HEK293 (cell line): Measurements from ENCODE around the gene EFCAB9.

Source experiments
- CTCF ChIA-PET: fragments of 350-600 bp; formaldehyde crosslinking; extraction: SDS; loops from one replicate; lab custom pipeline; 2021; ENCODE audit warnings: antibody characterized with exemption; lab: Yijun Ruan, JAX
- POLR2A ChIA-PET: fragments of 300-600 bp; formaldehyde crosslinking; extraction: SDS; loops from one replicate; lab custom pipeline; 2020; ENCODE audit warnings: antibody characterized with exemption, inconsistent platforms; lab: Yijun Ruan, JAX
- H3K27ac ChIP-seq: fragments of 200-500 bp; sonication (Bioruptor generic); 2 replicates; pipeline ENCODE4 v1.5.1; 2014; ENCODE audit warnings: low read depth, low read length, control low read depth, inconsistent platforms; ENCODE audit errors: extremely low read depth
- H3K36me3 ChIP-seq, 2 experiments: fragments of 200-500 bp in 1 of 2; sonication (Bioruptor generic) in 1 of 2; 1 replicate in 1 of 2; 2 replicates in 1 of 2; pipeline ENCODE4 v1.5.1; 2014 to 2017; ENCODE audit warnings: inconsistent platforms in 2 of 2, low read length in 2 of 2; ENCODE audit not compliant: control insufficient read depth in 2 of 2, insufficient read depth in 1 of 2
- H3K4me1 ChIP-seq: fragments of 200-500 bp; sonication (Bioruptor generic); 2 replicates; pipeline ENCODE4 v1.5.1; 2014; ENCODE audit warnings: mild to moderate bottlenecking, low read length, inconsistent platforms; ENCODE audit not compliant: control insufficient read depth, insufficient read depth
- H3K4me3 ChIP-seq: 2 replicates; pipeline ENCODE4 v1.5.1; 2011; ENCODE audit warnings: low read depth, mild to moderate bottlenecking, control low read depth, low read length, moderate library complexity
- H3K9me3 ChIP-seq: fragments of 200-500 bp; sonication (Bioruptor generic); 2 replicates; pipeline ENCODE4 v1.5.1; 2014; ENCODE audit warnings: low read depth, low read length, inconsistent platforms; ENCODE audit not compliant: control insufficient read depth, insufficient read depth
- BCL11A ChIP-seq: fragments of 450-650 bp; formaldehyde crosslinking; IDR thresholded peaks from 2 replicates; pipeline ENCODE4 v1.5.1; 2016; ENCODE audit warnings: low read depth, missing biosample characterization, missing genetic modification characterization
- GLIS2 ChIP-seq: fragments of 450-650 bp; formaldehyde crosslinking; IDR thresholded peaks from 2 replicates; pipeline ENCODE4 v1.5.1; 2016; ENCODE audit warnings: missing biosample characterization, missing genetic modification characterization
- MEIS1 ChIP-seq: sonication (generic); formaldehyde crosslinking; IDR thresholded peaks from 2 replicates; pipeline ENCODE4 v1.8.1; 2022; ENCODE audit warnings: missing genetic modification reagents, mild to moderate bottlenecking, borderline replicate concordance
- REPIN1 ChIP-seq: fragments of 450-650 bp; formaldehyde crosslinking; IDR thresholded peaks from 2 replicates; pipeline ENCODE4 v1.5.1; 2017; ENCODE audit warnings: missing biosample characterization, missing genetic modification characterization, low read depth
- ZFP69B ChIP-seq: fragments of 450-650 bp; formaldehyde crosslinking; IDR thresholded peaks from 2 replicates; pipeline ENCODE4 v1.5.1; 2016; ENCODE audit warnings: missing biosample characterization, missing genetic modification characterization
- ZNF146 ChIP-seq: fragments of 450-650 bp; formaldehyde crosslinking; IDR thresholded peaks from 2 replicates; pipeline ENCODE4 v1.5.1; 2016; ENCODE audit warnings: missing biosample characterization, missing genetic modification characterization
- ZNF529 ChIP-seq: fragments of 450-650 bp; formaldehyde crosslinking; IDR thresholded peaks from 2 replicates; pipeline ENCODE4 v1.5.1; 2017; ENCODE audit warnings: missing genetic modification characterization, missing biosample characterization; ENCODE audit not compliant: insufficient replicate concordance
- ZNF660 ChIP-seq: fragments of 450-650 bp; IDR thresholded peaks from 2 replicates; pipeline ENCODE4 v1.5.1; 2018; ENCODE audit warnings: missing biosample characterization, mild to moderate bottlenecking, missing genetic modification characterization
- ZNF785 ChIP-seq: fragments of 450-650 bp; formaldehyde crosslinking; IDR thresholded peaks from 2 replicates; pipeline ENCODE4 v1.5.1; 2016; ENCODE audit warnings: missing biosample characterization, missing genetic modification characterization
- ZNF791 ChIP-seq: fragments of 450-650 bp; formaldehyde crosslinking; IDR thresholded peaks from 2 replicates; pipeline ENCODE4 v1.5.1; 2016; ENCODE audit warnings: missing biosample characterization, missing genetic modification characterization
- ZNF837 ChIP-seq: fragments of 450-650 bp; formaldehyde crosslinking; IDR thresholded peaks from 2 replicates; pipeline ENCODE4 v1.5.1; 2016; ENCODE audit warnings: missing biosample characterization, missing genetic modification characterization
- ZSCAN16 ChIP-seq: fragments of 450-650 bp; formaldehyde crosslinking; IDR thresholded peaks from 2 replicates; pipeline ENCODE4 v1.5.1; 2016; ENCODE audit warnings: missing biosample characterization, missing genetic modification characterization
- TF ChIP-seq, protein P1 (sequence below): fragments of 450-650 bp; formaldehyde crosslinking; IDR thresholded peaks from 2 replicates; pipeline ENCODE4 v1.5.1; 2016; ENCODE audit warnings: missing biosample characterization, missing genetic modification characterization
- TF ChIP-seq, protein P2 (sequence below): fragments of 450-650 bp; formaldehyde crosslinking; IDR thresholded peaks from 2 replicates; pipeline ENCODE4 v1.5.1; 2017; ENCODE audit warnings: missing biosample characterization, missing genetic modification characterization
- TF ChIP-seq, protein P3 (sequence below): fragments of 450-650 bp; formaldehyde crosslinking; IDR thresholded peaks from 2 replicates; pipeline ENCODE4 v1.5.1; 2016; ENCODE audit warnings: missing biosample characterization, missing genetic modification characterization
- TF ChIP-seq, protein P4 (sequence below): fragments of 450-650 bp; formaldehyde crosslinking; IDR thresholded peaks from 2 replicates; pipeline ENCODE4 v1.5.1; 2016; ENCODE audit warnings: missing biosample characterization, missing genetic modification characterization, borderline replicate concordance

Gene EFCAB9

DNA sequence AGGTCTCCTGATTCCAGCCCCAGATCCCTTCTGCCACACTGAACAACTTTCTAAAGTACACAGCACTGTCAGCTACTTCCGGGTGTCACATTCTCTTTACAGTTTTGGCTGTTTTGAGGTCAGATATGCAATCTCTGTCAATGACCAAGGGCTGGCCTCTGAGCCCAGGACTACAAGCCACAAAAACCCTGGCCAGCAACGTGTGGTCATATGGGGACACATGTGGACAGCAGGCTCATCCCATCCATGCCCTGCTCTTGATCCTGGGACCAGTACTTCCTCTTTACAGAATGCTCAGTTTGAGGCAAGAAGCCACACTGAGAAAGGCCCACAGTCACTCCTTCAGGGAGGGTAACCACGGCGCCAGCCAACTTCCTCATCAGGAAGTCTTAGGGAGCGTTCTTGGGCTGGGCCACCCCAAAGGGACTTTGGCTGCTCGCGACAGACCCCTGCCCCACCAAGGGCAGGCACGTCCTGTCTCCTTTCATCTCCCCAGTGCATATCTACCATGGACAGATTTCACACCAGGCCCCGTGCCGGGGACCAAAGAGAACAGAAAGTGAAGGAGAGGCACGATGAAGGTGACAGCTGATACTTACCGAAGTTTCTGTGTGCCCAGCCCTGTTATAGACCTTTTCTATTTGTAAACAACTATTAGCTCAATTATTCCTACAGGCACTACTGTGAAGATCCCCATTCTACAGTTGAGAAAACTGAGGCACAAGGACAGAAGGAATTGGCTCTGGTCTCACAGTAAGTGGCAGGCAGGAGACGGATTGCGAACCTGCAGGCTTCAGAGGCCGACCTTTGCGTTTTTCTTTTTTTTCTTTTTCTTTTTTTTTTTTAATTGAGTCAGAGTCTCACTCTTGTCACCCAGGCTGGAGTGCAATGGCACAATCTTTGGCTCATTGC, 43.2 kb upstream of the EFCAB9 start:
- H3K4me3 ChIP-seq: no peak overlapping the region
- H3K36me3 ChIP-seq: peaks cover 0 to 17% of the 10 kb centered on the region in 2 experiments; a peak in 1 of 3 replicates
- ChIA-PET CTCF (interaction anchor here (0.7 kb wide), 3 partner anchors 11 to 240 kb away, joined by 3 to 6 read pairs (median 3); no protein-coding TSS in a partner anchor), POLR2A (interaction anchor here (0.6 to 0.7 kb wide), 2 partner anchors 38 to 144 kb away, joined by 3 to 4 read pairs; partner anchors contain the start of gene FBXW11)
- TF ChIP-seq, protein P1, sequence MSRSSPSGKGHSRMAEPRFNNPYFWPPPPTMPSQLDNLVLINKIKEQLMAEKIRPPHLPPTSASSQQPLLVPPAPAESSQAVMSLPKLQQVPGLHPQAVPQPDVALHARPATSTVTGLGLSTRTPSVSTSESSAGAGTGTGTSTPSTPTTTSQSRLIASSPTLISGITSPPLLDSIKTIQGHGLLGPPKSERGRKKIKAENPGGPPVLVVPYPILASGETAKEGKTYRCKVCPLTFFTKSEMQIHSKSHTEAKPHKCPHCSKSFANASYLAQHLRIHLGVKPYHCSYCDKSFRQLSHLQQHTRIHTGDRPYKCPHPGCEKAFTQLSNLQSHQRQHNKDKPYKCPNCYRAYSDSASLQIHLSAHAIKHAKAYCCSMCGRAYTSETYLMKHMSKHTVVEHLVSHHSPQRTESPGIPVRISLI (tag by site-specific recombination): no peak
- no peak for TF ChIP-seq REPIN1 (tag by site-specific recombination)
- no peak for TF ChIP-seq ZNF660 (tag by site-specific recombination)
- no peak for TF ChIP-seq ZNF146 (tag by site-specific recombination)
- no peak for TF ChIP-seq ZSCAN16 (tag by site-specific recombination)
- no peak for TF ChIP-seq GLIS2 (tag by site-specific recombination)
- TF ChIP-seq, protein P2, sequence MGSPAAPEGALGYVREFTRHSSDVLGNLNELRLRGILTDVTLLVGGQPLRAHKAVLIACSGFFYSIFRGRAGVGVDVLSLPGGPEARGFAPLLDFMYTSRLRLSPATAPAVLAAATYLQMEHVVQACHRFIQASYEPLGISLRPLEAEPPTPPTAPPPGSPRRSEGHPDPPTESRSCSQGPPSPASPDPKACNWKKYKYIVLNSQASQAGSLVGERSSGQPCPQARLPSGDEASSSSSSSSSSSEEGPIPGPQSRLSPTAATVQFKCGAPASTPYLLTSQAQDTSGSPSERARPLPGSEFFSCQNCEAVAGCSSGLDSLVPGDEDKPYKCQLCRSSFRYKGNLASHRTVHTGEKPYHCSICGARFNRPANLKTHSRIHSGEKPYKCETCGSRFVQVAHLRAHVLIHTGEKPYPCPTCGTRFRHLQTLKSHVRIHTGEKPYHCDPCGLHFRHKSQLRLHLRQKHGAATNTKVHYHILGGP: no peak
- no peak for TF ChIP-seq ZFP69B
- no peak for TF ChIP-seq MEIS1
- TF ChIP-seq ZNF785 (tag by site-specific recombination): no peak
- TF ChIP-seq ZNF837 (tag by site-specific recombination): no peak
- TF ChIP-seq, protein P3, sequence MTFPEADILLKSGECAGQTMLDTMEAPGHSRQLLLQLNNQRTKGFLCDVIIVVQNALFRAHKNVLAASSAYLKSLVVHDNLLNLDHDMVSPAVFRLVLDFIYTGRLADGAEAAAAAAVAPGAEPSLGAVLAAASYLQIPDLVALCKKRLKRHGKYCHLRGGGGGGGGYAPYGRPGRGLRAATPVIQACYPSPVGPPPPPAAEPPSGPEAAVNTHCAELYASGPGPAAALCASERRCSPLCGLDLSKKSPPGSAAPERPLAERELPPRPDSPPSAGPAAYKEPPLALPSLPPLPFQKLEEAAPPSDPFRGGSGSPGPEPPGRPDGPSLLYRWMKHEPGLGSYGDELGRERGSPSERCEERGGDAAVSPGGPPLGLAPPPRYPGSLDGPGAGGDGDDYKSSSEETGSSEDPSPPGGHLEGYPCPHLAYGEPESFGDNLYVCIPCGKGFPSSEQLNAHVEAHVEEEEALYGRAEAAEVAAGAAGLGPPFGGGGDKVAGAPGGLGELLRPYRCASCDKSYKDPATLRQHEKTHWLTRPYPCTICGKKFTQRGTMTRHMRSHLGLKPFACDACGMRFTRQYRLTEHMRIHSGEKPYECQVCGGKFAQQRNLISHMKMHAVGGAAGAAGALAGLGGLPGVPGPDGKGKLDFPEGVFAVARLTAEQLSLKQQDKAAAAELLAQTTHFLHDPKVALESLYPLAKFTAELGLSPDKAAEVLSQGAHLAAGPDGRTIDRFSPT (tag by site-specific recombination): no peak
- TF ChIP-seq ZNF529: no peak
- no peak for TF ChIP-seq BCL11A (tag by site-specific recombination)
- TF ChIP-seq, protein P4, sequence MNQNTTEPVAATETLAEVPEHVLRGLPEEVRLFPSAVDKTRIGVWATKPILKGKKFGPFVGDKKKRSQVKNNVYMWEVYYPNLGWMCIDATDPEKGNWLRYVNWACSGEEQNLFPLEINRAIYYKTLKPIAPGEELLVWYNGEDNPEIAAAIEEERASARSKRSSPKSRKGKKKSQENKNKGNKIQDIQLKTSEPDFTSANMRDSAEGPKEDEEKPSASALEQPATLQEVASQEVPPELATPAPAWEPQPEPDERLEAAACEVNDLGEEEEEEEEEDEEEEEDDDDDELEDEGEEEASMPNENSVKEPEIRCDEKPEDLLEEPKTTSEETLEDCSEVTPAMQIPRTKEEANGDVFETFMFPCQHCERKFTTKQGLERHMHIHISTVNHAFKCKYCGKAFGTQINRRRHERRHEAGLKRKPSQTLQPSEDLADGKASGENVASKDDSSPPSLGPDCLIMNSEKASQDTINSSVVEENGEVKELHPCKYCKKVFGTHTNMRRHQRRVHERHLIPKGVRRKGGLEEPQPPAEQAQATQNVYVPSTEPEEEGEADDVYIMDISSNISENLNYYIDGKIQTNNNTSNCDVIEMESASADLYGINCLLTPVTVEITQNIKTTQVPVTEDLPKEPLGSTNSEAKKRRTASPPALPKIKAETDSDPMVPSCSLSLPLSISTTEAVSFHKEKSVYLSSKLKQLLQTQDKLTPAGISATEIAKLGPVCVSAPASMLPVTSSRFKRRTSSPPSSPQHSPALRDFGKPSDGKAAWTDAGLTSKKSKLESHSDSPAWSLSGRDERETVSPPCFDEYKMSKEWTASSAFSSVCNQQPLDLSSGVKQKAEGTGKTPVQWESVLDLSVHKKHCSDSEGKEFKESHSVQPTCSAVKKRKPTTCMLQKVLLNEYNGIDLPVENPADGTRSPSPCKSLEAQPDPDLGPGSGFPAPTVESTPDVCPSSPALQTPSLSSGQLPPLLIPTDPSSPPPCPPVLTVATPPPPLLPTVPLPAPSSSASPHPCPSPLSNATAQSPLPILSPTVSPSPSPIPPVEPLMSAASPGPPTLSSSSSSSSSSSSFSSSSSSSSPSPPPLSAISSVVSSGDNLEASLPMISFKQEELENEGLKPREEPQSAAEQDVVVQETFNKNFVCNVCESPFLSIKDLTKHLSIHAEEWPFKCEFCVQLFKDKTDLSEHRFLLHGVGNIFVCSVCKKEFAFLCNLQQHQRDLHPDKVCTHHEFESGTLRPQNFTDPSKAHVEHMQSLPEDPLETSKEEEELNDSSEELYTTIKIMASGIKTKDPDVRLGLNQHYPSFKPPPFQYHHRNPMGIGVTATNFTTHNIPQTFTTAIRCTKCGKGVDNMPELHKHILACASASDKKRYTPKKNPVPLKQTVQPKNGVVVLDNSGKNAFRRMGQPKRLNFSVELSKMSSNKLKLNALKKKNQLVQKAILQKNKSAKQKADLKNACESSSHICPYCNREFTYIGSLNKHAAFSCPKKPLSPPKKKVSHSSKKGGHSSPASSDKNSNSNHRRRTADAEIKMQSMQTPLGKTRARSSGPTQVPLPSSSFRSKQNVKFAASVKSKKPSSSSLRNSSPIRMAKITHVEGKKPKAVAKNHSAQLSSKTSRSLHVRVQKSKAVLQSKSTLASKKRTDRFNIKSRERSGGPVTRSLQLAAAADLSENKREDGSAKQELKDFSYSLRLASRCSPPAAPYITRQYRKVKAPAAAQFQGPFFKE (tag by site-specific recombination): no peak
- no peak for TF ChIP-seq ZNF791 (tag by site-specific recombination)
- no peaks in the 10 kb centered on the region for H3K4me1 ChIP-seq
- no peaks in the 10 kb centered on the region for H3K9me3 ChIP-seq
- H3K27ac ChIP-seq: no peak overlapping the region
